Neutrophil (primary cell): Measurements from ENCODE around the gene SORD.
"Not testable (repeated sequence)": the region's sequence is repeated elsewhere in the genome, so short reads cannot be mapped to it uniquely, and the experiment has no call there.

Experiments
- H3K27ac ChIP-seq: fragments of 200-600 bp; sonication (generic); 2 replicates; pipeline ENCODE4 v1.5.1; 2016; ENCODE audit warnings: mild to moderate bottlenecking, moderate library complexity
- H3K27me3 ChIP-seq: fragments of 200-600 bp; sonication (generic); 2 replicates; pipeline ENCODE4 v1.6.0; 2016; ENCODE audit warnings: mild to moderate bottlenecking
- H3K36me3 ChIP-seq: fragments of 200-600 bp; sonication (generic); 2 replicates; pipeline ENCODE4 v1.5.1; 2017
- H3K4me1 ChIP-seq, 2 experiments: fragments of 200-600 bp in 1 of 2; sonication (generic) in 1 of 2; 1 replicate in 1 of 2; 2 replicates in 1 of 2; pipeline versions ENCODE4 v1.5.1 to v1.6.1; 2013 to 2016; ENCODE audit warnings: low read depth in 1 of 2, low read length in 1 of 2, mild to moderate bottlenecking in 1 of 2, moderate library complexity in 1 of 2; ENCODE audit not compliant: control insufficient read depth in 1 of 2, insufficient read depth in 1 of 2
- H3K4me3 ChIP-seq, 2 experiments: fragments of 200-600 bp in 1 of 2; sonication (generic) in 1 of 2; 1 replicate in 1 of 2; 2 replicates in 1 of 2; pipeline ENCODE4 v1.5.1; 2013 to 2016; ENCODE audit warnings: low read depth in 1 of 2, low read length in 1 of 2, mild to moderate bottlenecking in 1 of 2, moderate library complexity in 1 of 2
- H3K9me3 ChIP-seq: fragments of 200-600 bp; sonication (generic); 2 replicates; pipeline ENCODE4 v1.5.1; 2016
- CTCF ChIP-seq: fragments of 200-600 bp; sonication (generic); IDR thresholded peaks from 2 replicates; pipeline ENCODE4 v1.5.1; 2016; ENCODE audit warnings: antibody characterized with exemption

SORD gene

GRCh38 chr15:45022871-45023658 is at the start of gene SORD:
SORD (plus strand) TSS chr15:45023195; CDS start chr15:45023284, 89 bp downstream.
- Histone ChIP-seq H3K9me3 (no peaks in the 10 kb centered on the region), H3K27ac (peak within 1 kb of the TSS; percentile 50), H3K4me3 (peak within 1 kb of the TSS; percentile 89 to 94), H3K36me3 (no peaks in the 10 kb centered on the region), H3K4me1 (peaks cover 17 to 19% of the 10 kb centered on the region in 2 experiments), H3K27me3 (peaks cover 40% of the 10 kb centered on the region)
- TF ChIP-seq CTCF: peak; percentile 25

DNA sequence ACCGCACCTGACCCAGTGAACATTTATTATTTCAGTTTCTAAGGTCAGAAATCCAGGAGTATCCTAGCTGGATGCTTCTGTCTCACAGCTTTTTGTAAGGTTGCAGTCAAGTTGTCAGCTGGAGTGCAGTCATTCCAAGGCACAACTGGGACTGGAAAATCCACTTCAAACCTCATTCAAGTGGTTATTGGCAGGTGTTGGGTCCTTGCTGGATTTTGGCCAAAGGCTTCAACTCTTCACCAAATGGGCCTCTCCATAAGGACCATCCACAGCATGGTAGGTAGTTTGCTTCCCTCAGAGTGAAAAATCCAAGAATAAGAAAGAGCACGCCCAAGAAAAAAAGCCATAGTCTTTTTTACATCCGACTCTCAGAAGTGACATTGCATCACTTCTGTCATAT is 46.8 kb upstream of the SORD start:
- not testable (repeated sequence) for H3K27ac ChIP-seq, H3K27me3 ChIP-seq, H3K4me1 ChIP-seq, H3K36me3 ChIP-seq, H3K9me3 ChIP-seq, H3K4me3 ChIP-seq

- H3K27me3 ChIP-seq, H3K9me3 ChIP-seq, H3K4me1 ChIP-seq, H3K4me3 ChIP-seq, H3K36me3 ChIP-seq, H3K27ac ChIP-seq: not testable (repeated sequence)
These were observed 45.2 kb upstream of the SORD start for GRCh38 chr15:44977781-44978180.

DNA sequence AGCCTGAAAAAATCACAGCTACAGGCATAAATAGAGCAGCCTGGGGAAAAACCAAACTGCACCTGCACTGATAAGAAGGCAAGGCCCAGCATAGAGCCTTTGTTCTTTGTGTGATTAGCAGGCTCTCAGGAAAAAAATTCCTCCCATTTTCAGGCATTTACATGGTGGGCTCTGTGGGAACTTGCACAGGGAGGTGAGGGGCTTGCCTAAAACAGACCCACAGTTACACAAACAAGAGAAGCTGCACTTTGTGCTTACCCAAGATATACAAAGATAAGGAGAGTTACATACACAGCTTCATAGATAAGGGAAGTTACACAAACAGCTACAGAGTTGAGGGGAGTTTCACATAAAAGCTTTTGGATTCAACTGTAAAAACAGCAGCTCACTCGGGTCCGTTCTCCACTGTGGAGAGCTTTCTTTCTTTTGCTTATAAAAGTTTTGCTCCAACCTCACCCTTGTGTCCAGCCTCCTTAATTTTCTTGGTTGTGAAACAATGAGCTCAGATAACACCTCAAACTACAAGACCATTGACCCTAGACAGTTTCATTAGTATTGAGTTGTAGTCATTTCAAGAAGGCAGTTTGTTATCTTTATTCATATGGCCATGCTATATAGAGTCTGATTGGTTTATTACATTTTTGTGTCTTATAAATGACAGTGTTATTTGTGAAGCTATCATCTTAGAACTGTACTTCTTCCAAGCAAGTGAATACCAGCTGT is 43.2 kb upstream of the SORD start:
- not testable (repeated sequence) for H3K4me3 ChIP-seq, H3K27ac ChIP-seq, H3K9me3 ChIP-seq, H3K36me3 ChIP-seq, H3K4me1 ChIP-seq, H3K27me3 ChIP-seq

- not testable (repeated sequence) for H3K27me3 ChIP-seq, H3K9me3 ChIP-seq, H3K4me3 ChIP-seq, H3K27ac ChIP-seq, H3K36me3 ChIP-seq, H3K4me1 ChIP-seq
These were observed 38.9 kb upstream of the SORD start for GRCh38 chr15:44984144-44984543.

DNA sequence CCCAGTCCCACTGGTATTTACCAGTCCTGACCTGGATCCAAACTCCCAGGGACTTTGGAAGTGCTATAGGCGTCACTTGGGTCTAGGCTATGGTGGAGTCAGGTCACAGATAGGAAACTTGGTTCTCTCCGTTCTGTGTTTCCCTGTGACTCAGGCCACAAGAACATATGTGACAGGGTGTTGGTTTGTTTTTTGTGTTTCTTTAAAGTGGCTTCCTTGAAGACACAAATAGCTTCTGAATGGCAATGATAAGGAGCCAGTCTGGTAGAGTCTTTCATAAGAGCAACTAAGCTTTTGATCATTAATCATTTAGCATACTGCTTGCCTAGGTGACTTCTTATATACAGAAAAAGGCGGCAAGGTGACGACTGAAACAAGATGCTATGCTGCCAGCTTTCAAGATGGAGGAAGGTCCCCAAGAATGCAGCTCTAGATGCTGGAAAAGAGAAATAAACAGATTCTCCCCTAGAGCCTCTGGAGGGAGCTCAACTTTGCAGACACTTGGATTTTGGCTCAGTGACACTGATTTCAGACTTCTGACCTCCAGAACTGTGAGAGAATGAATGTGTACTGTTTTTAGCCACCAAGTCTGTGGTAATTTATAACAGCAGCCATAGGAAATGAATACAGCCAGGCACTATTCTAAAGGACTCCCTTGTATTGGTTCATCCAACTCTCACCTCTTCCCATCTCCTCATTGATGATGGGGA is 36.5 kb upstream of the SORD start:
- H3K4me1 ChIP-seq, H3K27ac ChIP-seq, H3K27me3 ChIP-seq, H3K9me3 ChIP-seq, H3K36me3 ChIP-seq, H3K4me3 ChIP-seq: not testable (repeated sequence)

DNA sequence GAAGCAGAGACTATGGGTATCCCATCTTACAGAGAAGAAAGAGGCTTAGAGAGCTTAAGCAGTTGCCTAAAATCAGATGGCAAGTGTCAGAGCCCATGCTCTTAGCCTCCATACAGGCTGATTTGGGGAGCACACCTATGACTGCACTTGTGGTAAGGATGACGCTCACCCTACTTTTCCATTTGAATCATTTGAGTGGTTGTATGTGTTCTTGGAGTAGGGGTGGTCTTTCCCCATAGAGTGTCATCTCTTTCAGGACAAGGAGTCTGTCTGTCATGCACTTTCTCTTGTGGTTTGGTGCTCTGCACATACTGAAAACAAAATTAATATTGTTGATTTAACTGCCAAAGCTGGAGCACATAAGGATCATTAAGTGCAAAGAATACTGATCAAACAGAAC is 35.3 kb upstream of the SORD start:
- H3K9me3 ChIP-seq, H3K4me1 ChIP-seq, H3K27me3 ChIP-seq, H3K27ac ChIP-seq, H3K4me3 ChIP-seq, H3K36me3 ChIP-seq: not testable (repeated sequence)

- H3K27ac ChIP-seq, H3K27me3 ChIP-seq, H3K9me3 ChIP-seq, H3K4me3 ChIP-seq, H3K36me3 ChIP-seq, H3K4me1 ChIP-seq: not testable (repeated sequence)
These were observed 34.7 kb upstream of the SORD start for GRCh38 chr15:44988184-44988869.

DNA sequence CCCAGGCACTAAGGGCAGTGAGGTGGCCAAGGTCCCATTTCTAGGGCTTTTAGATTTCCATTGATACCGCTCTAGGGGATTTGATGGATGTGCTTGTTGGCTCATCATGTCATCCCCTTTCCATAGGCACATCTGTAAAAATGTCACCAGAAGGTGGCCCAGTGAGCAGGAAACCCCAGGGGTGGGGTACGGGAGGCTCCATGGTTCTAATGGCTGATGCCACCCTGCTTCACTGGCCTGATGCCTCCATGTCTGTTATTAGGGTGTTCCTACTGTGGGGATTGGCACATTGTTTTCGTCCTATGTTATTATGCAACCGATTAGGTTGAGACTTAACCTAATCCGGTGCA is 34.1 kb upstream of the SORD start:
- H3K9me3 ChIP-seq, H3K36me3 ChIP-seq, H3K4me3 ChIP-seq, H3K4me1 ChIP-seq, H3K27me3 ChIP-seq, H3K27ac ChIP-seq: not testable (repeated sequence)

DNA sequence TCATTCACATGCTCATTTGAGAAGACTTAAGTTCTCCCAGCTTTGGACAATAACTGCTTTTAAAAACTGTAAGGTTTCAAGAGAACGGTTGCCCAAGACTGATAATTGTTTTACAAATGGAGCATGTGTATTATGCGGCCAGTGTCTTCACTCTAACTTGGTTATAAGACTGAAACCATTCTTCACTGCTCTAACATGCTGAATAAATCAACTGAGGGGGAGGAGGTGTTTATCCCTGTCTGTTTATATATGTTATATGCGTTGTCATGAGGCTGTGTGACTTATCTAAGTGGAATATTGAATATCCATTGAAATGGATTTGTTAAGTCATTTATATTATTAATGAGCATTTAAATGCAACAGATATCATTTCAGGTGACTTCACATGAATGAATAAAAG is 25.4 kb upstream of the SORD start:
- not testable (repeated sequence) for H3K4me1 ChIP-seq, H3K9me3 ChIP-seq, H3K4me3 ChIP-seq, H3K36me3 ChIP-seq, H3K27ac ChIP-seq, H3K27me3 ChIP-seq
